ENCODE measurements around the gene AXDND1.

DNA sequence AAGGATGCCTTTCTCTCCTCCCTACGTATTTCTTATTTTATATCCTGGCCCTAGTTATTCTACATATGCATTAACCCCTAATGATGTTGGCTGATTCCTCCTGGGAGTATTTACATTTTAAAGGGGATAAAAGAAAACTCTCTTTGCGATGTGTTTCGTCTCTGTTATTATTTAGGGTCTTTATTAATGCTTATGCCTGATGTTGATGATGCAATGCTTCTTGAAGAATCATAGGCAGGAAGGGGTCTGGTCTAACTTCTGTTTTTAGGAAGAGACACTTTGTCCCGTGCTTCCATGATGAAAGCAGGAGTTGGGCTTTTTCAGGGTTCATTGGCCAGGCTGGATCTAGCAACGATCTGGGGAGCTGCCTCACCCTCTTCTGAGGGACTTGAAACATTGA, 210.7 kb downstream of the AXDND1 start:
- TF ChIP-seq POLR2A (IDR thresholded peaks at IDR 0.05; ENCODE audit: low read length) (no peak), GATA1 (IDR thresholded peaks at IDR 0.05; ENCODE audit: low read depth, low read length) (no peak)

Measured in erythroblast (primary cell).